Suppressor macrophage treated with lipopolysaccharide for 1 hour (primary cell): ENCODE results near the gene FRMD3.
A peak's percentile ranks its signal among the peaks of the same experiment; 100 is the strongest.

Experiments
- DNase-seq, 3 donors: peaks; one replicate each; pipeline ENCODE4 v3.0.0-alpha.2; 2020 to 2022

FRMD3 gene

DNA sequence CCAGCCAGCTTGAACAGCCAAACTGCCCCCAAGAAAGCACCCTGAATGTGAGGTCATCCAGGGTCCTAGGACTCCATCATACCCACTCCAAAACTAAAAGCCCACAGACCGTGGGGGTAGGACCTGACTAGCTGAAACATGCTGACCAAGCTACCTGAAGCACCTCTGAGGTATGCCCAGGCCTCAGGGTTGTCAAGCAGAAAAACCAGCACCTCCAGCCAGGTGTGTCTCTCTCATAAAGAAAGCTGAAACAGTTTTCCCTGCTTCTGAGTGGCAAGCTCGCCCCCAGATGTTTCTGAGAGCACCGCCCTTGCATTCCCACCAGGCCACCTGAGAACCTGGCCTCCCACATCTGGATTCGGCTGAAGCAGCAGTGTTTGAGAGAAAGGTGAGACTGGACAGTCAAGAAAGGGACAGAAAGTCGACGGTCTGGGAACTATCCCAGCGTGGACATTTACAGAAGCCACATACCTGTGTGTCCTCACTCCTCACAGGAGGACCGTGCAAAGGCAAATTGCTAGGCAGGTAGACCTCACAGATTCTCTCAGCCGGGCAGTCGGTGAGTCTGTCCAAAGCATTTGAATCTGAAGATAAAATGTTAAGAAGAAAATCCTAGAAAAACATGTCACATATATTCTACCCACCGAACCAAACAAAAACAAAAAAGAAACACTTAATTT lies 319.6 kb downstream of the FRMD3 start:
- no peak for DNase-seq

GRCh38 chr9:83209188-83209731 lies 328.9 kb downstream of the FRMD3 start:
- DNase-seq: no peak

GRCh38 chr9:83208065-83208850 lies 329.9 kb downstream of the FRMD3 start:
- no peak for DNase-seq

GRCh38 chr9:83204047-83204446 lies 334.2 kb downstream of the FRMD3 start:
- DNase-seq: no peak

GRCh38 chr9:83200531-83200930 lies 337.7 kb downstream of the FRMD3 start:
- DNase-seq: no peak

DNA sequence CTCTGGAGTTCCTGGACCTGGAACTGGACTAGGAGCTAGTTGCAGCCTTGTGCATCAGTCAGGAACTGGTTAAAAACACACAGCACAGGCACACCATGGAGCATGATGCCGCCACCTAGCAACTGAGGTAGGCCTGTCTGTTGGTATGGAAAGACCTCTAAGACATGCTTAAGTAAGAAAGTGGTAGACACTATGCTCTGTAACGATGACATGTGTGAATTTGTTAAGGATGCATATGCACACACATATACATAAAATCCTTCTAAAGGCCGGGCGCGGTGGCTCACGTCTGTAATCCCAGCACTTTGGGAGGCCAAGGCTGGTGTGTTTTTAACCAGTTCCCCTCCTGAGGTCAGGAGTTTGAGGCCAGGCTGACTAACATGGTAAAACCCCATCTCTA lies 338.4 kb downstream of the FRMD3 start:
- no peak for DNase-seq

GRCh38 chr9:83199240-83199639 lies 339.0 kb downstream of the FRMD3 start:
- peak in 2 of 3 donors; percentile 6 to 19 for DNase-seq

DNA sequence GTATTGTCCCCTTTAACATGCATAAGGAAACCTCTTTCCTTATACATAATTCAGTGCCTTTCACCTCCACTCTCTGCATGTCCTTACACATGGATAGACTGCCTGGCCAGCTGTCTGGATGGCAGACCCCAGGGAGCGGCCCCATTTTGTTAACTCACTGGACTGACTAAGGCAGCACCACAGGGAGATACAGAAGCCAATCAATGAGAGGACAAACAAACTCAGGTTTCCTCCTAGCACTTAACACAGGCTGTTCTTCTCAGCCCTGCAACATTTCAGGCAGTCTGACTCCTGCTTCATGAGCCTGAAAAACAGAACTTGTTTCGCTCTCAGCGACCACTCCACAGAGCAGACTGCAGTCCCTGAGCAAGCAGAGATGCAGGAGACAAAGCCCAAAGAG lies 339.8 kb downstream of the FRMD3 start:
- no peak for DNase-seq

DNA sequence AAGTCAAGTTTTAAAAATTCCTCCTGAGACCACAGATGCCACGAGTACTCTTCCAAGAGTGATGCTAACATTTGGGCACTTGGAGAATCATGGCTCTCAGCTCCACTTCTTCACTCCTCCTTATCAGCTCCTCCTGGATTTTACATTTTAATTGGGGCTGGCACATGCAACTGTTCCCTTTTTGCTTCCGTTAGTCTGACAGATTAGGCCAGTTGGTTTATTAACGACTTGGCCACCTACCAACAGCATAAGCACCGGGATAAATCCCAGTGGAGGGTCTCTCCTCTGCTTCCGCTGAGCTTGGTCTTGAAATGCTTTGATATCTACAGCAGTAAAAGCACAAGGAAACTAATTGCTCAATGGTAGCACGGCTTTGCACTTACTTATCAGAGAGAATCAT lies 340.6 kb downstream of the FRMD3 start:
- no peak for DNase-seq

- no peak for DNase-seq
Measured at GRCh38 chr9:83196946-83197345, 341.3 kb downstream of the FRMD3 start.
